HepG2 (cell line): ENCODE data around the gene CHST14. TPM values are rescaled to one million over a fixed set of nuclear protein-coding genes. Genes with fewer than 3 reads are reported as not detected.

Experiments used
- BRF2 ChIP-seq: sonication (generic); formaldehyde crosslinking; IDR thresholded peaks from 2 replicates; pipeline ENCODE4 v1.8.1; 2022; ENCODE audit warnings: mild to moderate bottlenecking, missing genetic modification reagents
- CBX2 ChIP-seq, 2 experiments: fragments of 200-600 bp in 1 of 2; sonication (generic); formaldehyde crosslinking in 1 of 2; IDR thresholded peaks; 2 replicates each; pipeline versions ENCODE4 v1.7.0 to v1.8.1; 2018 to 2022; ENCODE audit warnings: low read depth in 2 of 2, low read length in 1 of 2, mild to moderate bottlenecking in 1 of 2, missing genetic modification reagents in 1 of 2
- CC2D1A ChIP-seq: sonication (generic); formaldehyde crosslinking; IDR thresholded peaks from 2 replicates; pipeline ENCODE4 v1.8.1; 2023; ENCODE audit warnings: mild to moderate bottlenecking, missing genetic modification reagents
- CENPX ChIP-seq: sonication (generic); formaldehyde crosslinking; IDR thresholded peaks from 2 replicates; pipeline ENCODE4 v1.9.0; 2021; ENCODE audit warnings: mild to moderate bottlenecking, missing genetic modification reagents, moderate library complexity
- E2F5 ChIP-seq: sonication (generic); formaldehyde crosslinking; conservative IDR thresholded peaks from 2 replicates; pipeline ENCODE4 v1.4.0; 2020; ENCODE audit warnings: missing genetic modification reagents
- EZH2 ChIP-seq: conservative IDR thresholded peaks from 2 replicates; pipeline ENCODE4 v1.6.1; 2012; ENCODE audit warnings: mild to moderate bottlenecking, low read depth, low read length, moderate library complexity
- FOXK2 ChIP-seq: fragments of 450-650 bp; IDR thresholded peaks from 2 replicates; pipeline ENCODE4 v1.6.1; 2016
- HNRNPUL1 ChIP-seq: fragments of 200-400 bp; formaldehyde crosslinking; IDR thresholded peaks from 2 replicates; pipeline ENCODE4 v1.6.1; 2017; ENCODE audit warnings: low read depth, mild to moderate bottlenecking, low read length, moderate library complexity
- HOXA7 ChIP-seq: sonication (generic); formaldehyde crosslinking; IDR thresholded peaks from 2 replicates; pipeline ENCODE4 v1.8.1; 2022; ENCODE audit warnings: mild to moderate bottlenecking, missing genetic modification reagents, moderate library complexity
- KDM1A ChIP-seq: IDR thresholded peaks from 2 replicates; pipeline ENCODE4 v1.6.1; 2016; ENCODE audit warnings: missing compliant biosample characterization
- KDM5A ChIP-seq: fragments of 200-600 bp; sonication (generic); IDR thresholded peaks from 2 replicates; pipeline ENCODE4 v1.7.0; 2018; ENCODE audit warnings: antibody characterized with exemption, mild to moderate bottlenecking, low read length, borderline replicate concordance
- KLF16 ChIP-seq, 2 experiments: sonication (generic) in 1 of 2; formaldehyde crosslinking in 1 of 2; IDR thresholded peaks; 2 replicates each; pipeline versions ENCODE4 v1.6.1 to v1.8.0; 2016 to 2023; ENCODE audit warnings: missing genetic modification reagents in 2 of 2, missing compliant biosample characterization in 1 of 2
- KLF9 ChIP-seq: IDR thresholded peaks from 2 replicates; pipeline ENCODE4 v1.6.1; 2016; ENCODE audit warnings: low read depth
- MEIS2 ChIP-seq: sonication (generic); formaldehyde crosslinking; IDR thresholded peaks from 2 replicates; pipeline ENCODE4 v1.9.0; 2021; ENCODE audit warnings: mild to moderate bottlenecking, missing genetic modification reagents
- MTA3 ChIP-seq: sonication (generic); formaldehyde crosslinking; IDR thresholded peaks from 2 replicates; pipeline ENCODE4 v1.4.0; 2020; ENCODE audit warnings: missing genetic modification reagents
- NCOR1 ChIP-seq: fragments of 200-600 bp; sonication (generic); IDR thresholded peaks from 2 replicates; pipeline ENCODE4 v1.7.0; 2017; ENCODE audit warnings: antibody characterized with exemption, low read length, borderline replicate concordance
- NFRKB ChIP-seq: fragments of 450-650 bp; IDR thresholded peaks from 2 replicates; pipeline ENCODE4 v1.6.1; 2017
- NR1H2 ChIP-seq: sonication (generic); formaldehyde crosslinking; IDR thresholded peaks from 2 replicates; pipeline ENCODE4 v1.8.1; 2022; ENCODE audit warnings: low read depth, missing genetic modification reagents, borderline replicate concordance
- PCBP2 ChIP-seq: fragments of 200-400 bp; formaldehyde crosslinking; optimal IDR thresholded peaks from 2 replicates; pipeline ENCODE3; 2018; ENCODE audit warnings: low read length, low read depth; ENCODE audit not compliant: poor library complexity, severe bottlenecking
- THAP11 ChIP-seq: IDR thresholded peaks from 2 replicates; pipeline ENCODE4 v1.6.1; 2016; ENCODE audit warnings: missing biosample characterization, missing genetic modification reagents
- ZBTB20 ChIP-seq: sonication (generic); formaldehyde crosslinking; IDR thresholded peaks from 2 replicates; pipeline ENCODE4 v1.8.1; 2023; ENCODE audit warnings: missing genetic modification reagents, low read depth, mild to moderate bottlenecking, borderline replicate concordance
- ZNF260 ChIP-seq: sonication (generic); formaldehyde crosslinking; IDR thresholded peaks from 2 replicates; pipeline ENCODE4 v1.4.0; 2020; ENCODE audit warnings: missing genetic modification reagents, low read depth, mild to moderate bottlenecking, borderline replicate concordance
- ZNF326 ChIP-seq: sonication (generic); formaldehyde crosslinking; IDR thresholded peaks from 2 replicates; pipeline ENCODE4 v1.4.0; 2020; ENCODE audit warnings: missing genetic modification reagents, borderline replicate concordance
- ZNF343 ChIP-seq: sonication (generic); formaldehyde crosslinking; IDR thresholded peaks from 2 replicates; pipeline ENCODE4 v1.4.0; 2020; ENCODE audit warnings: mild to moderate bottlenecking, missing genetic modification reagents
- ZNF451 ChIP-seq: sonication (generic); formaldehyde crosslinking; IDR thresholded peaks from 2 replicates; pipeline ENCODE4 v1.5.0; 2020; ENCODE audit warnings: mild to moderate bottlenecking, missing genetic modification reagents
- ZNF576 ChIP-seq: sonication (generic); formaldehyde crosslinking; IDR thresholded peaks from 2 replicates; pipeline ENCODE4 v1.4.0; 2020; ENCODE audit warnings: mild to moderate bottlenecking, missing genetic modification reagents
- ZNF598 ChIP-seq: sonication (generic); formaldehyde crosslinking; IDR thresholded peaks from 2 replicates; pipeline ENCODE4 v1.5.1; 2020; ENCODE audit warnings: mild to moderate bottlenecking, missing genetic modification reagents, borderline replicate concordance
- ZNF7 ChIP-seq: IDR thresholded peaks from 2 replicates; pipeline ENCODE4 v1.6.1; 2016; ENCODE audit warnings: missing biosample characterization, missing genetic modification reagents
- ZSCAN20 ChIP-seq: sonication (generic); formaldehyde crosslinking; IDR thresholded peaks from 2 replicates; pipeline ENCODE4 v1.4.0; 2020; ENCODE audit warnings: missing genetic modification reagents, mild to moderate bottlenecking, borderline replicate concordance
- polyA plus RNA-seq, 8 experiments: library from polyadenylated mRNA; depleted of rRNA in 3 of 8; stranded (reverse) in 7 of 8; unstranded in 1 of 8; fragments of >200 nt; fragmentation: Illumina TruSeq in 4 of 8; extraction: Trizol in 4 of 8; gene quantifications; 2 replicates each; pipeline versions ENCODE4 v1.2.1 to v1.2.3, GENCODE V29; 2011 to 2016; ENCODE audit warnings: low read depth in 4 of 8, missing spikeins in 1 of 8, mixed read lengths in 1 of 8; ENCODE audit not compliant: insufficient read depth in 1 of 8
- total RNA-seq, 5 experiments: library from RNA; depleted of rRNA; stranded (reverse); fragments of >200 nt; fragmentation: Illumina TruSeq; extraction: Trizol; gene quantifications; 2 replicates each; pipeline ENCODE4 v1.2.3, GENCODE V29; 2016; ENCODE audit warnings: low read depth in 1 of 5

The CHST14 gene
- total and polyA plus RNA-seq, 2 of the 13 experiments (the other 11 are each of a cell fraction or from before 2014, with no cell fraction given), result 8.9 to 12.4 TPM

- TF ChIP-seq MTA3 (no peak), KDM5A (no peak), THAP11 (no peak), EZH2 (no peak), E2F5 (CRISPR knock-in tag) (no peak), PCBP2 (no peak), NR1H2 (CRISPR knock-in tag) (no peak), CBX2 (IDR thresholded peaks at IDR 0.05; ENCODE audit: low read depth, low read length) (no peak), CBX2 (CRISPR knock-in tag; IDR thresholded peaks at IDR 0.05; ENCODE audit: low read depth) (no peak), ZNF326 (CRISPR knock-in tag) (no peak), MEIS2 (CRISPR knock-in tag) (peak; percentile 48; the same call in 1 of the 2 replicates), ZNF260 (no peak), NFRKB (no peak), ZNF7 (CRISPR knock-in tag) (no peak), KLF9 (CRISPR knock-in tag) (no peak), BRF2 (CRISPR knock-in tag) (no peak), KDM1A (CRISPR knock-in tag) (no peak), CC2D1A (CRISPR knock-in tag) (no peak), CENPX (no peak), ZNF576 (no peak), NCOR1 (no peak), HNRNPUL1 (no peak), ZSCAN20 (CRISPR knock-in tag) (peak; percentile 59; the same call in 1 of the 2 replicates), FOXK2 (no peak), HOXA7 (no peak), KLF16 (CRISPR knock-in tag; IDR thresholded peaks at IDR 0.05) (no peak), ZNF451 (CRISPR knock-in tag) (no peak), ZNF598 (CRISPR knock-in tag) (no peak; the same call in 1 of the 2 replicates), ZNF343 (CRISPR knock-in tag) (no peak), ZBTB20 (CRISPR knock-in tag) (no peak)
These were observed at the start of gene CHST14 (continued) for GRCh38 chr15:40470423-40471104.
